HL-60/S4 (cell line): ENCODE measurements around the gene DDX10.
"Not testable (repeated sequence)": the region's sequence is repeated elsewhere in the genome, so short reads cannot be mapped to it uniquely, and the experiment has no call there.

ENCODE experiments used
- in situ Hi-C: fragments of 300-500 bp; cut with MboI; formaldehyde crosslinking; loops from 2 replicates; pipeline ENCODE4 v1.14.3; 2022; ENCODE audit warnings: low sequenced_read_pairs

DDX10 gene

DNA sequence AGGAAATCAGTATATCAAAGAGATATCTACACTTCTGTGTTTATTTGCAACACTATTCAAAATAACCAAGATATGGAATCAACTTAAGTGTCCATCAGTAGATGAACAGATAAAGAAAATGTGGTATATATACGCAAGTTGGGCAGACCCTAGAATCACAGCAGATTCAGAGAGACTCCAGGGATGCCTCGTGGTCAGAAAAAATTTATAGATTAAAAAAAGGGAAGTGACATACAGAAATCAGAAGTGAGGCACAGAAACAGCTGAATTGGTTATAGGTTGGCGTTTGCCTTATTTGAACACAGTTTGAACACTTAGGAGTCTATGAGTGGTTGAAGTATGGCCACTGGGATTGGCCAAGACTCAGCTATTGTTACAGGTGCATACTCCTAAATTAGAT is 10.8 kb upstream of the DDX10 start:
- in situ Hi-C loops: not testable (repeated sequence)

- in situ Hi-C loops: no loop called here
Measured at GRCh38 chr11:108654994-108655631, 9.8 kb upstream of the DDX10 start.

GRCh38 chr11:108662700-108663099 is 2.2 kb upstream of the DDX10 start:
- in situ Hi-C loops: no loop called here

GRCh38 chr11:108663154-108663877 is 1.6 kb upstream of the DDX10 start:
- in situ Hi-C loops: no loop called here

DNA sequence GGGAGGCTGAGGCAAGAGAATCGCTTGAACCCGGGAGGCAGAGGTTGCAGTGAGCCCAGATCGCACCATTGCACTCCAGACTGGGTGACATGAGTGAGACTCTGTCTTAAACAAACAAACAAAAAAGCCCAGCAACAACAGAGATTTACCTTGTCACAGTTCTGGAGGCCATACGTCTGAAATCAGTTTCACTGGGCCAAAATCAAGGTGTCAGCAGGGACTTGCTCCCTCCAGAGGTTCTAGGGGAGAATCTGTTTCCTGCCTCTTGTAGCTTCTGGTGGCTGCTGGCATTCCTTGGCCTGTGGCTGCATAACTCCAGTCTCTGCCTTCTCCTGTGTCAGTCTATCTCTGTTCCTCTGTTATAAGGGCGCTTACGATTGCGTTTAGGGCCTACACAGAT is 1.5 kb downstream of the DDX10 start:
- in situ Hi-C loops: no loop called here

- in situ Hi-C loops: no loop called here
Measured at GRCh38 chr11:108669286-108669685, 4.4 kb downstream of the DDX10 start.

DNA sequence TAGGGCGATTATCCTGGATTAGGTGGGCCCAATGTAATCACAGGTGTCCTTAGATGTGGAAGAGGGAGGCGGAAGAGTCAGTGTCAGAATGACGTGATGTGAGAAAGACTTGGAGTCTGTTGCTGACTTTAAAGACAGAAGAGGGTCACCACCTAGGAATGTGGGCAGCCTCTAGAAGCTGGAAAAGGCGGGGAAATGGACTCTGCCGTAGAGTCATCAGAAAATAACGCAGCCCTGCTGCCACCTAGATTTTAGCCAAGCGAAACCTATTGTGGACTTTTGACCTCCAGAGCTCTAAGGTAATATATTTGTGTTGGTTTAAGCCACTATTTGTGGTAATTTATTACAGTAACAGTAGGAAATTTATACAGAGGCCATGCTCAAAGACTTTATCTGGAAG is 4.8 kb downstream of the DDX10 start:
- in situ Hi-C loops: no loop called here

DNA sequence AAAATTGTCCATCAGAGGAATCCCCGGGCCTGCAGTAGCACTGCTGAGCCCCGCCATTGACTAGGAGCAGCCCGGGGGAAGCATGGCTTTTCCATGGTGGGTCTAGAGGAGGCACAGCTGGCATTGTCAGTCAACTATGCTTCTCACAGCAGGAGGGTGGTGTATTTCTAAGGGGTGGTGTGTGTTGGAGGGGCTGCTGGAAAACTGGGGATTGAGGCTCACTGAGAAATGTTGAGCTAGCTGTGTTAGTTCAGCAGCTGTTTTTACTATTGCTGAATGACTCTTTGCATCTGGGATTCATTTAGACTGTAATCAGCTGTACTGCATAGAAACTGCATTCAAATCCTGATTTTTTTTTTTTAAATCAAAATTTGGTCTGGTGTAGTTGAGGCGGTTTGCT is 5.6 kb downstream of the DDX10 start:
- in situ Hi-C loops: no loop called here

DNA sequence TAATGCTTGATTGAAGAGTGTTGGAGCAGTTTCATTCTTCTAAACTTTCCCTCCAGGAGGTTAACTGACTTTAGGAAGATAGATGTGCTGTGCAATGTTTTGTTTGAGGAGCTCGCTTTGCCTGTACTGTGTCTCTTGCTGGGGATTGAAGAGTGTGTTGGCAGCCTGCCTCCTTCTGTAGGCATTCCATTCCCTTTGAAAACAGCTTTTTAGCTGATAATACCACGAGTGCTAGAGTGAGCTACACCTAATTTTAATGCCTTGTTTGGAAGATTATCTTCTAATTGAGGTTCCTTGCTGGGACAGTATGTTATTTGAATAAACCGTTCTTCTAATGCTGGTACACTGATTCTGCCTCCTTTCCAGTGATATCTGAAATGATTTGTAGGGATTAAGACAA is 7.2 kb downstream of the DDX10 start:
- in situ Hi-C loops: no loop called here

GRCh38 chr11:108672786-108673185 is 7.9 kb downstream of the DDX10 start:
- in situ Hi-C loops: no loop called here

DNA sequence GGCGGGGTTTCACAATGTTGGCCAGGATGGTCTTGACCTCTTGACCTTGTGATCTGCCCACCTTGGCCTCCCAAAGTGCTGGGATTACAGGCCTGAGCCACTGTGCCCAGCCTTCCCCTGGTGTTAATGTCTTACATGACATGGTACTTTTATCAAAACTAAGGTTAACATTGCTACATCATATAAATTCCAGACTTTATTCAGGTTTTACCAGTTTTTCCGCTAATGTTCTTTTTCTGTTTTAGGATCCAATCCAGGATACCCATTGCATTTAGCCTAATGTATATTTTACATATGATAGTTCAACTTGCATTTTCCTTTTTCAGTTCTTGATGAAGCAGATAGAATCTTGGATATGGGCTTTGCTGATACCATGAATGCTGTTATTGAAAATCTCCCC is 14.2 kb downstream of the DDX10 start:
- in situ Hi-C loops: no loop called here

GRCh38 chr11:108680271-108680670 is 15.4 kb downstream of the DDX10 start:
- in situ Hi-C loops: no loop called here

GRCh38 chr11:108685419-108686130 is 20.7 kb downstream of the DDX10 start:
- in situ Hi-C loops: no loop called here

GRCh38 chr11:108693852-108694251 is 29.0 kb downstream of the DDX10 start:
- in situ Hi-C loops: no loop called here

GRCh38 chr11:108694846-108695245 is 30.0 kb downstream of the DDX10 start:
- in situ Hi-C loops: no loop called here

GRCh38 chr11:108697872-108698473 is 33.1 kb downstream of the DDX10 start:
- in situ Hi-C loops: no loop called here

- in situ Hi-C loops: no loop called here
Measured at GRCh38 chr11:108698844-108699642, 34.2 kb downstream of the DDX10 start.

- in situ Hi-C loops: no loop called here
Measured at GRCh38 chr11:108703916-108704315, 39.0 kb downstream of the DDX10 start.

GRCh38 chr11:108705061-108705460 is 40.2 kb downstream of the DDX10 start:
- in situ Hi-C loops: no loop called here

DNA sequence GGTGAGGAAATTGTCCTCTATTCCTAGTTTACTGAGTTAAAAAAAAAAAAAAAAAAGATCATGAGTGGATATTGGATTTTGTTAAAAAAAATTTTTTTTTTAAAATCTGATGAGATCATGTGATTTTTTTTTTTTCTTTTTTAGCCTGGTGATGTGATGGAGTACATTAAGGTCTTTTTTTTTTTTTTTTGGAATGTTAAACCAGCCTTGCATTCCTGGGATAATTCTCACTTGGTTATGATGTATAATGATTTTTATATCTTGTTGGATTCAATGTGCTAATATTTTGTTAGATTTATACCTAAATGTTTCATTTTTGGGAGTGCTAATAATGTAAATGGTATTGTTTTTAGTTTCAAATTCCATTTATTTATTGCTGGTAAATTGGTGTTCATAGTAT is 43.3 kb downstream of the DDX10 start:
- in situ Hi-C loops: no loop called here

GRCh38 chr11:108709741-108710140 is 44.9 kb downstream of the DDX10 start:
- in situ Hi-C loops: no loop called here
